Spleen (tissue), 11 donors: ENCODE data around the gene CAMTA1. TPM values are rescaled to one million over a fixed set of nuclear protein-coding genes. Genes with fewer than 3 reads are reported as not detected.

Experiments
- DNase-seq: peaks from one replicate; pipeline ENCODE4 v3.0.0-alpha.2; 2020
- H3K27ac ChIP-seq, 8 donors: fragments of 200-600 bp; sonication (generic) in 7 of 8; 1 replicate in 4 of 8; 2 replicates in 4 of 8; pipeline versions ENCODE4 v1.5.0 to v1.8.0; 2016 to 2021; ENCODE audit warnings: inconsistent platforms in 4 of 8, mild to moderate bottlenecking in 4 of 8, moderate library complexity in 1 of 8
- H3K27me3 ChIP-seq, 7 donors: fragments of 200-600 bp; sonication (generic) in 6 of 7; replicated peaks in 1 of 7; 1 replicate in 4 of 7; 2 replicates in 3 of 7; pipeline versions ENCODE4 v1.5.0 to v1.8.0; 2016 to 2021; ENCODE audit warnings: inconsistent platforms in 3 of 7, mild to moderate bottlenecking in 1 of 7
- H3K36me3 ChIP-seq, 6 donors: fragments of 200-600 bp; sonication (generic) in 5 of 6; 1 replicate in 4 of 6; 2 replicates in 2 of 6; pipeline versions ENCODE4 v1.5.0 to v1.8.0; 2016 to 2021; ENCODE audit warnings: inconsistent platforms in 2 of 6
- H3K4me1 ChIP-seq, 6 donors: fragments of 200-600 bp; sonication (generic) in 5 of 6; 1 replicate in 3 of 6; 2 replicates in 3 of 6; pipeline versions ENCODE4 v1.5.0 to v1.8.0; 2016 to 2021; ENCODE audit warnings: inconsistent platforms in 3 of 6
- H3K4me3 ChIP-seq, 8 donors: fragments of 200-600 bp; sonication (generic) in 7 of 8; 1 replicate in 4 of 8; 2 replicates in 4 of 8; pipeline versions ENCODE4 v1.5.0 to v1.8.0; 2016 to 2021; ENCODE audit warnings: inconsistent platforms in 4 of 8, mild to moderate bottlenecking in 4 of 8, moderate library complexity in 2 of 8
- H3K9me3 ChIP-seq, 8 donors: fragments of 200-600 bp; sonication (generic) in 7 of 8; 1 replicate in 4 of 8; 2 replicates in 4 of 8; pipeline versions ENCODE4 v1.5.0 to v1.8.0; 2016 to 2021; ENCODE audit warnings: inconsistent platforms in 4 of 8
- CTCF ChIP-seq, 11 experiments: fragments of 200-600 bp in 7 of 11; fragments of 450-650 bp in 4 of 11; sonication (generic) in 4 of 11; IDR thresholded peaks in 8 of 11; conservative IDR thresholded peaks in 3 of 11; 1 replicate in 7 of 11; 2 replicates in 4 of 11; pipeline versions ENCODE4 v1.4.0 to v1.8.0; 2016 to 2021; ENCODE audit warnings: antibody characterized with exemption in 11 of 11, inconsistent platforms in 4 of 11, mild to moderate bottlenecking in 1 of 11
- POLR2A ChIP-seq, 3 donors: fragments of 450-650 bp; IDR thresholded peaks; one replicate each; pipeline ENCODE4 v1.5.1; 2017; ENCODE audit warnings: antibody characterized with exemption in 3 of 3, mild to moderate bottlenecking in 1 of 3
- POLR2AphosphoS5 ChIP-seq, 3 donors: sonication (generic); formaldehyde crosslinking; IDR thresholded peaks; one replicate each; pipeline ENCODE4 v1.5.1; 2017; ENCODE audit warnings: antibody characterized with exemption in 3 of 3
- WGBS, 5 donors: extraction: QIAGEN DNeasy Blood & Tissue Kit in 3 of 5; methylation state at CpG; one replicate each; pipeline versions ENCODE4 v1.1.5 to v1.1.7; 2013 to 2018; 5-methylcytosine and 5-hydroxymethylcytosine counted together
- intact Hi-C: fragments of 100-400 bp; cut with DNase I; formaldehyde crosslinking; loops from one replicate; pipeline ENCODE4 v1.15.0; 2023; ENCODE audit warnings: low total_unique reads
- polyA plus RNA-seq, 3 donors: library from polyadenylated mRNA; stranded (reverse); fragments of 200-250 nt; gene quantifications; one replicate each; pipeline ENCODE4 v1.2.1, GENCODE V29; 2013
- total RNA-seq, 7 donors: library from RNA; depleted of rRNA in 3 of 7; stranded (reverse); fragments of >200 nt in 3 of 7; fragmentation: NEBNext Ultra II Directional in 4 of 7; extraction: Animal tissue kit (Norgen Biotek cat#: 25700) in 4 of 7; gene quantifications; one replicate each; pipeline versions ENCODE4 v1.1.0 to v1.2.1, GENCODE V29; 2016 to 2021
- donor health status: healthy with polysubstance abuse.
- donor health status: DM: no; HTN: no; CAD: no; lungs with moderate emphysema.
- donor health status: DM: no; HTN: no; CAD: no.
- donor health status: Bipolar disorder and iron deficiency.
- donor health status: healthy.
- donor health status: DM: no; HTN: no; CAD: no.
- donor health status: DM: yes; HTN: yes; CAD: no.

CAMTA1 gene
- total and polyA plus RNA-seq, 10 donors = 53.0 to 106 (median 77.3) TPM

GRCh38 chr1:6802893-6803292 lies 17.6 kb downstream of the CAMTA1 start:
- no peak overlapping the region for H3K27ac ChIP-seq
- peaks cover 8 to 83% (median 59%) of the 10 kb centered on the region in 6 donors for H3K4me1 ChIP-seq
- WGBS, 5 donors = 88 to 92% (median 91%) methylated on average over 7 to 8 of the region's 8 CpGs

GRCh38 chr1:6803357-6803756 lies 18.1 kb downstream of the CAMTA1 start:
- Histone ChIP-seq H3K4me1 (peaks cover 8 to 87% (median 60%) of the 10 kb centered on the region in 6 donors), H3K27me3 (no peaks in the 10 kb centered on the region), H3K27ac (no peak overlapping the region), H3K4me3 (no peak overlapping the region), H3K9me3 (no peaks in the 10 kb centered on the region), H3K36me3 (no peaks in the 10 kb centered on the region)
- TF ChIP-seq POLR2A (IDR thresholded peaks at IDR 0.05) (no peak), POLR2AphosphoS5 (IDR thresholded peaks at IDR 0.05) (no peak), CTCF (IDR thresholded peaks at IDR 0.05 in 8 of 11, conservative IDR thresholded peaks at IDR 0.05 in 3 of 11) (no peak)
- WGBS, 5 donors = 66 to 77% (median 71%) methylated on average over 2 of the region's 2 CpGs
- intact Hi-C loops = loop anchor here (5.0 kb wide), 1 partner anchor 84 kb away; no protein-coding TSS in a partner anchor
- no peak for DNase-seq

More at GRCh38 chr1:6802893-6803292, 17.6 kb downstream of the CAMTA1 start:
- Histone ChIP-seq H3K36me3 (peaks cover 0 to 3% (median 0%) of the 10 kb centered on the region in 6 donors), H3K27me3 (no peaks in the 10 kb centered on the region), H3K9me3 (no peaks in the 10 kb centered on the region), H3K4me3 (no peak overlapping the region)
- no peak for DNase-seq
- intact Hi-C loops = loop anchor here (5.0 kb wide), 1 partner anchor 84 kb away; no protein-coding TSS in a partner anchor
- TF ChIP-seq POLR2A (IDR thresholded peaks at IDR 0.05) (no peak), POLR2AphosphoS5 (IDR thresholded peaks at IDR 0.05) (no peak), CTCF (IDR thresholded peaks at IDR 0.05 in 8 of 11, conservative IDR thresholded peaks at IDR 0.05 in 3 of 11) (no peak)

GRCh38 chr1:6805004-6805416 lies 19.8 kb downstream of the CAMTA1 start:
- no peak for DNase-seq
- peaks cover 8 to 84% (median 58%) of the 10 kb centered on the region in 6 donors for H3K4me1 ChIP-seq
- TF ChIP-seq POLR2A (IDR thresholded peaks at IDR 0.05) (no peak), CTCF (IDR thresholded peaks at IDR 0.05 in 8 of 11, conservative IDR thresholded peaks at IDR 0.05 in 3 of 11) (no peak), POLR2AphosphoS5 (IDR thresholded peaks at IDR 0.05) (no peak)
- H3K4me3 ChIP-seq = no peak overlapping the region
- H3K27ac ChIP-seq = no peak overlapping the region
- 94 to 97% (median 95%) methylated on average over 1 of the region's 1 CpG for WGBS, 5 donors
- intact Hi-C loops = no loop called here
- no peaks in the 10 kb centered on the region for H3K27me3 ChIP-seq
- peaks cover 0 to 14% (median 0%) of the 10 kb centered on the region in 6 donors for H3K36me3 ChIP-seq
- no peaks in the 10 kb centered on the region for H3K9me3 ChIP-seq

GRCh38 chr1:6807782-6808181 lies 22.5 kb downstream of the CAMTA1 start:
- no peaks in the 10 kb centered on the region for H3K9me3 ChIP-seq
- no peak for TF ChIP-seq CTCF (IDR thresholded peaks at IDR 0.05 in 8 of 11, conservative IDR thresholded peaks at IDR 0.05 in 3 of 11)
- no peak for TF ChIP-seq POLR2A (IDR thresholded peaks at IDR 0.05)
- no peak for TF ChIP-seq POLR2AphosphoS5 (IDR thresholded peaks at IDR 0.05)
- H3K4me3 ChIP-seq = no peak overlapping the region
- H3K27ac ChIP-seq = no peak overlapping the region
- H3K27me3 ChIP-seq = no peaks in the 10 kb centered on the region
- no peak for DNase-seq
- H3K4me1 ChIP-seq = peaks cover 0 to 72% (median 43%) of the 10 kb centered on the region in 6 donors
- peaks cover 0 to 21% (median 0%) of the 10 kb centered on the region in 6 donors for H3K36me3 ChIP-seq
- intact Hi-C loops = no loop called here
- WGBS, 5 donors = 84 to 90% (median 88%) methylated on average over 3 of the region's 3 CpGs
